H1 (cell line): ENCODE data around the gene RAPGEF5. TPM values are rescaled to one million over a fixed set of nuclear protein-coding genes. Genes with fewer than 3 reads are reported as not detected.

Source experiments
- CTCF ChIA-PET: fragments of 300-600 bp; sonication (Branson Sonifier 250); formaldehyde crosslinking; loops from one replicate; lab custom pipeline; 2021; ENCODE audit not compliant: partially characterized antibody; lab: Charles Lee
- POLR2A ChIA-PET: fragments of 300-600 bp; sonication (Branson Sonifier 250); formaldehyde crosslinking; loops from one replicate; lab custom pipeline; 2021; ENCODE audit warnings: inconsistent platforms; ENCODE audit not compliant: partially characterized antibody; lab: Charles Lee
- DNase-seq, 2 experiments: peaks; one replicate each; pipeline versions ENCODE4 v3.0.0 to v3.0.0-alpha.2; 2010 to 2022; ENCODE audit warnings: low spot score in 2 of 2, low read depth in 1 of 2, mixed read lengths in 1 of 2
- FAIRE-seq: peaks from 2 replicates; lab custom pipeline; 2011; peaks lifted over from hg19 to GRCh38; lab: Jason Lieb, UNC
- H2AFZ ChIP-seq: 2 replicates; pipeline ENCODE4 v1.8.1; 2012; ENCODE audit warnings: low read length, inconsistent platforms
- H2AK5ac ChIP-seq: 2 replicates; pipeline ENCODE4 v1.6.1; 2013; ENCODE audit warnings: low read depth, low read length
- H2BK120ac ChIP-seq: replicated peaks from 2 replicates; pipeline ENCODE3; 2013; ENCODE audit warnings: low read depth, low read length, inconsistent platforms
- H2BK12ac ChIP-seq: 2 replicates; pipeline ENCODE4 v1.6.1; 2013; ENCODE audit warnings: low read depth, low read length
- H2BK15ac ChIP-seq: 2 replicates; pipeline ENCODE4 v1.6.1; 2013; ENCODE audit warnings: low read length
- H2BK20ac ChIP-seq: 2 replicates; pipeline ENCODE4 v1.6.1; 2013; ENCODE audit warnings: low read length
- H2BK5ac ChIP-seq: 2 replicates; pipeline ENCODE4 v1.6.1; 2013; ENCODE audit warnings: low read depth, low read length
- H3K14ac ChIP-seq: 2 replicates; pipeline ENCODE4 v1.6.1; 2013; ENCODE audit warnings: inconsistent platforms; ENCODE audit not compliant: insufficient read length
- H3K18ac ChIP-seq: 2 replicates; pipeline ENCODE4 v1.6.1; 2013; ENCODE audit warnings: low read length; ENCODE audit errors: extremely low read depth
- H3K23ac ChIP-seq: 2 replicates; pipeline ENCODE4 v1.6.1; 2013; ENCODE audit warnings: inconsistent platforms; ENCODE audit not compliant: insufficient read length
- H3K23me2 ChIP-seq: 2 replicates; pipeline ENCODE4 v1.6.1; 2013; ENCODE audit warnings: low read depth, low read length
- H3K27ac ChIP-seq: 2 replicates; pipeline ENCODE4 v1.6.1; 2011; ENCODE audit warnings: low read depth, low read length, inconsistent platforms
- H3K27me3 ChIP-seq, 4 experiments: replicated peaks in 1 of 4; 1 replicate in 1 of 4; 2 replicates in 3 of 4; pipeline versions ENCODE4 v1.6.1 to v1.8.1; 2011 to 2013; ENCODE audit warnings: low read length in 3 of 4, mild to moderate bottlenecking in 3 of 4, inconsistent platforms in 2 of 4, mixed read lengths in 2 of 4, moderate library complexity in 1 of 4; ENCODE audit not compliant: control insufficient read depth in 3 of 4, insufficient read depth in 3 of 4; ENCODE audit errors: extremely low read depth in 1 of 4
- H3K36me3 ChIP-seq, 4 experiments: 2 replicates each; pipeline versions ENCODE4 v1.6.1 to v1.8.1; 2011 to 2013; ENCODE audit warnings: mild to moderate bottlenecking in 4 of 4, low read length in 3 of 4, moderate library complexity in 2 of 4, control low read depth in 1 of 4, inconsistent platforms in 1 of 4; ENCODE audit not compliant: insufficient read depth in 4 of 4, control insufficient read depth in 2 of 4
- H3K4ac ChIP-seq: replicated peaks from 2 replicates; pipeline ENCODE3; 2013; ENCODE audit warnings: low read length, low read depth, mixed read lengths, inconsistent platforms; ENCODE audit not compliant: insufficient read length
- H3K4me1 ChIP-seq, 4 experiments: replicated peaks in 1 of 4; 1 replicate in 1 of 4; 2 replicates in 3 of 4; pipeline versions ENCODE4 v1.6.1 to v1.8.1; 2011 to 2013; ENCODE audit warnings: low read length in 3 of 4, inconsistent platforms in 2 of 4, mixed read lengths in 1 of 4; ENCODE audit not compliant: insufficient read depth in 4 of 4, control insufficient read depth in 3 of 4
- H3K4me2 ChIP-seq, 2 experiments: 2 replicates each; pipeline versions ENCODE4 v1.6.1 to v1.8.1; 2011 to 2013; ENCODE audit warnings: low read depth in 2 of 2, low read length in 2 of 2, control low read depth in 1 of 2, inconsistent platforms in 1 of 2, mild to moderate bottlenecking in 1 of 2; ENCODE audit not compliant: insufficient read depth in 1 of 2
- H3K4me3 ChIP-seq, 4 experiments: fragments of 200-600, 300-600 bp in 1 of 4; sonication (generic), shearing (Covaris generic), sonication (Bioruptor Twin) in 1 of 4; 2 replicates each; pipeline versions ENCODE4 v1.5.1 to v1.8.1; 2011 to 2016; ENCODE audit warnings: low read length in 4 of 4, low read depth in 3 of 4, control low read depth in 2 of 4, inconsistent platforms in 2 of 4, mild to moderate bottlenecking in 2 of 4, mixed read lengths in 1 of 4, moderate library complexity in 1 of 4; ENCODE audit not compliant: insufficient read depth in 2 of 4; ENCODE audit errors: extremely low read depth in 1 of 4
- H3K56ac ChIP-seq: replicated peaks from 2 replicates; pipeline ENCODE3; 2013; ENCODE audit warnings: low read depth, mild to moderate bottlenecking, mixed read lengths, low read length, inconsistent platforms; ENCODE audit not compliant: insufficient read length
- H3K79me1 ChIP-seq: 2 replicates; pipeline ENCODE4 v1.6.1; 2013; ENCODE audit warnings: low read depth, low read length, control low read depth
- H3K79me2 ChIP-seq, 2 experiments: 2 replicates each; pipeline versions ENCODE4 v1.6.1 to v1.8.1; 2012 to 2013; ENCODE audit warnings: low read length in 2 of 2, mild to moderate bottlenecking in 2 of 2, inconsistent platforms in 1 of 2; ENCODE audit not compliant: insufficient read depth in 2 of 2, control insufficient read depth in 1 of 2
- H3K9ac ChIP-seq, 4 experiments: replicated peaks in 1 of 4; 1 replicate in 1 of 4; 2 replicates in 3 of 4; pipeline versions ENCODE4 v1.6.1 to v1.8.1; 2011 to 2013; ENCODE audit warnings: low read depth in 3 of 4, low read length in 3 of 4, control low read depth in 2 of 4, mild to moderate bottlenecking in 2 of 4, moderate library complexity in 2 of 4, inconsistent platforms in 1 of 4; ENCODE audit errors: extremely low read depth in 1 of 4
- H3K9me3 ChIP-seq, 2 experiments: 2 replicates each; pipeline versions ENCODE4 v1.6.1 to v1.8.1; 2012 to 2013; ENCODE audit warnings: mild to moderate bottlenecking in 2 of 2, moderate library complexity in 2 of 2, control low read depth in 1 of 2, inconsistent platforms in 1 of 2, low read depth in 1 of 2, low read length in 1 of 2, mixed read lengths in 1 of 2; ENCODE audit not compliant: insufficient read depth in 2 of 2
- H4K20me1 ChIP-seq, 2 experiments: replicated peaks in 1 of 2; 2 replicates each; pipeline versions ENCODE3 to v1.8.1; 2011 to 2013; ENCODE audit warnings: inconsistent platforms in 2 of 2, low read length in 2 of 2, mild to moderate bottlenecking in 1 of 2; ENCODE audit not compliant: insufficient read depth in 2 of 2, control insufficient read depth in 1 of 2
- H4K5ac ChIP-seq: 2 replicates; pipeline ENCODE4 v1.6.1; 2013; ENCODE audit warnings: low read length, low read depth, mixed read lengths, inconsistent platforms; ENCODE audit not compliant: insufficient read length
- H4K8ac ChIP-seq: 2 replicates; pipeline ENCODE4 v1.8.0; 2013; ENCODE audit warnings: mild to moderate bottlenecking, moderate library complexity, low read length, inconsistent platforms; ENCODE audit not compliant: insufficient read depth; ENCODE audit errors: extremely low read depth
- H4K91ac ChIP-seq: replicated peaks from 2 replicates; pipeline ENCODE3; 2013; ENCODE audit warnings: low read length, mixed read lengths, inconsistent platforms; ENCODE audit not compliant: insufficient read length
- BRCA1 ChIP-seq: IDR thresholded peaks from 2 replicates; pipeline ENCODE4 v1.6.1; 2012; ENCODE audit warnings: low read depth, low read length, improper control_type of control experiment
- CTCF ChIP-seq, 3 experiments: IDR thresholded peaks; 1 replicate in 2 of 3; 2 replicates in 1 of 3; pipeline versions ENCODE4 v1.5.1 to v1.6.1; 2011; ENCODE audit warnings: low read length in 3 of 3, mild to moderate bottlenecking in 3 of 3, inconsistent platforms in 2 of 3, low read depth in 1 of 3, moderate library complexity in 1 of 3; ENCODE audit not compliant: insufficient read depth in 1 of 3; ENCODE audit errors: control extremely low read depth in 1 of 3
- GTF2F1 ChIP-seq: IDR thresholded peaks from 2 replicates; pipeline ENCODE4 v1.6.1; 2012; ENCODE audit warnings: low read depth, low read length, improper control_type of control experiment, borderline replicate concordance
- JUN ChIP-seq: IDR thresholded peaks from 2 replicates; pipeline ENCODE4 v1.6.1; 2011; ENCODE audit warnings: low read depth, mild to moderate bottlenecking, improper control_type of control experiment, low read length
- PHF8 ChIP-seq: fragments of 200-600 bp; sonication (generic); conservative IDR thresholded peaks from 2 replicates; pipeline ENCODE4 v1.7.1; 2012; ENCODE audit warnings: low read depth, mild to moderate bottlenecking, inconsistent platforms, low read length, moderate library complexity
- POLR2A ChIP-seq, 2 experiments: IDR thresholded peaks; 1 replicate in 1 of 2; 2 replicates in 1 of 2; pipeline ENCODE4 v1.6.1; 2011; ENCODE audit warnings: low read depth in 2 of 2, low read length in 2 of 2, mild to moderate bottlenecking in 2 of 2; ENCODE audit errors: control extremely low read depth in 1 of 2
- USF2 ChIP-seq: IDR thresholded peaks from 2 replicates; pipeline ENCODE4 v1.6.1; 2011; ENCODE audit warnings: low read length, improper control_type of control experiment
- WGBS, 2 experiments: shearing (Covaris generic) in 1 of 2; methylation state at CpG; one replicate each; pipeline versions ENCODE4 v1.1.6 to v1.1.7; 2013 to 2015; ENCODE audit warnings: low lambda C conversion rate in 2 of 2, mixed read lengths in 2 of 2, inconsistent platforms in 1 of 2, low coverage in 1 of 2, missing lambda C conversion rate in 1 of 2; ENCODE audit not compliant: insufficient replicate concordance in 2 of 2, insufficient coverage in 1 of 2, insufficient read length in 1 of 2; ENCODE audit errors: extremely low coverage in 1 of 2, missing lambda C conversion rate in 1 of 2; 5-methylcytosine and 5-hydroxymethylcytosine counted together
- polyA plus RNA-seq, 7 experiments: library from polyadenylated mRNA; depleted of rRNA in 3 of 7; stranded (reverse) in 5 of 7; unstranded in 2 of 7; fragments of >200 nt in 5 of 7; fragments of 200-250 nt in 2 of 7; gene quantifications; 1 replicate in 5 of 7; 2 replicates in 1 of 7; 4 replicates in 1 of 7; pipeline versions ENCODE4 v1.2.1 to v1.2.3, GENCODE V29; 2011 to 2013; ENCODE audit warnings: missing spikeins in 2 of 7, mixed read lengths in 2 of 7
- total RNA-seq: library from RNA; stranded (reverse); fragmentation: NEBNext Ultra II Directional; extraction: Animal tissue kit (Norgen Biotek cat#: 25700); gene quantifications from 2 replicates; pipeline ENCODE4 v1.2.1, GENCODE V29; 2021

The RAPGEF5 gene
- total and polyA plus RNA-seq, 2 of the 8 experiments (the other 6 are each of a cell fraction or from before 2014, with no cell fraction given) = 4.4 to 22.9 TPM

DNA sequence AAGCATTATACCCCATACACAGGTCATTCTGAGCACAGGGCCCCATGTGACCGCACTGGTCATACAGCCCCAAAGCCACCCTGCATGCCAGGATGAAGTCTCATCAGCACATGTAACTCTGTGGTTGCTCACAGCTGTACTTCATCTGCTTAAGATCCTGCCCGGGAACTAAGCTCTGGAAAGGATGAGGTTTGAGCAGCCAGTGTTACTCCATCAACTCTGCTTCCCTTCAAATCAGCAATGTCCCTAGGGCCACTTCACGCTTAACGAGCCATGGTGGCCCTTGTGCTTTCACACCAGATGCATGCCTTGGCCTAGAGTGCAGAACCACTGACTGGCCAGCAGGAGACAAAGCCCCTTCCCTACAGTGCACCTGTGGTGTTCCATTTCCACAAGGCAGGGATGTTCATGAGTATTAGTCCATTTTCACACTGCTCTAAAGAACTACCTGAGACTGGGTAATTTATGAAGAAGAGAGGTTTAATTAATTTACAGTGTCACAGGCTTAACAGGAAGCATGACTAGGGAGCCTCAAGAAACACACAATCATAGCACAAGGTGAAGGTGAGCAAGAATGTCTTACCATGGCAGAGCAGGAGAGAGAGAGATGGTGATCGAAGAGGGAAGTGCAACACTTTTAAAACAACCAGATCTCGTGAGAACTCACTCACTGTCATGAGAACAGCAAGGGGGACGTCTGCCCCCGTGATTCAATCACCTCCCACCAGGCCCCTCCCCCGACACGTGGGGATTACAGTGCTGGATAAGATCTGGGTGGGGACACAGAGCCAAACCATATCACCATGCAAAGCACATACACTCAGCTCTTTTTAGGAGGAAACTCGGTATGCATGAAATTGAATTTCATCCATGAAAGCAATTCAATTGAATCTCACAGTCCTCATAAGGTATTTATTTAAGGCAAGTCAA, 262.3 kb downstream of the RAPGEF5 start:
- no peak overlapping the region for H4K5ac ChIP-seq
- no peak overlapping the region for H3K4me2 ChIP-seq
- no peak overlapping the region for H3K27ac ChIP-seq
- H3K79me1 ChIP-seq = no peaks in the 10 kb centered on the region
- no peak overlapping the region for H2BK20ac ChIP-seq
- H2AFZ ChIP-seq = no peak overlapping the region
- no peak overlapping the region for H2BK120ac ChIP-seq
- no peak overlapping the region for H2BK5ac ChIP-seq
- no peaks in the 10 kb centered on the region for H3K27me3 ChIP-seq
- no peak overlapping the region for H3K56ac ChIP-seq
- peaks cover 0 to 9% of the 10 kb centered on the region in 2 experiments; a peak in 2 of 4 replicates for H3K9me3 ChIP-seq
- WGBS, 2 experiments = 84% methylated on average over 11 of the region's 11 CpGs; no CpG with 5 or more reads in 1 of the 2 experiments
- no peak overlapping the region for H3K18ac ChIP-seq
- no peaks in the 10 kb centered on the region for H3K79me2 ChIP-seq
- no peak overlapping the region for H2BK15ac ChIP-seq
- no peak overlapping the region for H3K9ac ChIP-seq
- DNase-seq (no peak), FAIRE-seq (no peak)
- peaks cover 0 to 4% (median 1%) of the 10 kb centered on the region in 4 experiments; a peak in 2 of 7 replicates for H3K4me1 ChIP-seq
- H4K8ac ChIP-seq = no peak overlapping the region
- H2BK12ac ChIP-seq = no peak overlapping the region
- H2AK5ac ChIP-seq = no peak overlapping the region
- ChIA-PET POLR2A (no interaction called here), CTCF (interaction anchor here (0.6 to 14.7 kb wide), 12 partner anchors 10 to 1151 kb away, joined by 3 to 140 read pairs (median 3); no protein-coding TSS in a partner anchor)
- no peaks in the 10 kb centered on the region for H3K36me3 ChIP-seq
- no peaks in the 10 kb centered on the region for H3K23me2 ChIP-seq
- H3K23ac ChIP-seq = no peak overlapping the region
- H3K4ac ChIP-seq = no peak overlapping the region
- no peak overlapping the region for H3K14ac ChIP-seq
- no peak overlapping the region for H3K4me3 ChIP-seq
- no peaks in the 10 kb centered on the region for H4K20me1 ChIP-seq
- H4K91ac ChIP-seq = no peak overlapping the region
- TF ChIP-seq JUN (no peak), BRCA1 (no peak), PHF8 (no peak), GTF2F1 (no peak), POLR2A (IDR thresholded peaks at IDR 0.05; ENCODE audit: control extremely low read depth in 1 of 2, low read depth in 2 of 2, low read length in 2 of 2) (no peak), USF2 (no peak), CTCF (IDR thresholded peaks at IDR 0.05; ENCODE audit: control extremely low read depth in 1 of 3, insufficient read depth in 1 of 3, low read depth in 1 of 3, low read length in 3 of 3) (peak; percentile 25 to 63 (median 35); a peak in 3 of 4 replicates)
